PC-3 (cell line): ENCODE data around the gene IRAG1.

Experiments
- EZH2 ChIP-seq: fragments of 300-600 bp; sonication (generic); IDR thresholded peaks from one replicate; pipeline ENCODE4 v1.6.1; 2017; ENCODE audit warnings: antibody characterized with exemption, mild to moderate bottlenecking, low read length; ENCODE audit not compliant: unreplicated experiment
- TF ChIP-seq, protein P1 (sequence below): fragments of 300-600 bp; sonication (generic); conservative IDR thresholded peaks from 2 replicates; pipeline ENCODE4 v1.5.1; 2017; ENCODE audit warnings: antibody characterized with exemption, low read depth, mild to moderate bottlenecking, low read length

DNA sequence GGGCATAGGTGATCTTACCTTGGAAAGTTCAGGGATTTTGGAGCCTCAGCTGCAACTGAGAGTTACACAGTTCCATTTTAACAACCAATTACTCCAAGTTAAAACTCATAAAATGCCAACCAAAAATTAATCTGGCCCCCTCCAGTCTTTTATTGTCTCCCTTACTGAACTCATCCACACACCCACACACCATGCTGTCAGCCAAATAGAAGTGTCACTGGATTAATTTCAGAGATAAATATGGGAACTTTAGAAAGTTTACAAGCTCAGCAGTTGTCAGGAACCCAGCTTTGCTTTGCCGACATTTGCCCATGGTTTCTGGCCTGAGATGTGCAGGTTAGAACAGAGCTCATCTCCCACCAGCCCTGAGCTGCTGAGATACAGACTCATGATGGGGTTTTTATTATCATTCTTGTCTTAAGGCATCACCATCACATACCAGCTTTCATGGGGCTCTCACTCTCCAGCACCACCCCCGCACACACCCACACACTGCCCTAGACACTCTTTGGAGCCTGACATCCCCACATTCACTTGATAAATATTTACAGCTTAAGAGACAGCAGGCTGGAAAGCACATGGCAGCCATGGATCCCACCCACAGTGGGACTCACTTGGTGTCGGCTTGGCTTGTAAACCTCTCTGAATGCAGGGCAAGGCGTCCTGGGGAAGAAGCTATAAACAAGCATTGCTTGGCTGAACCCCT lies 33.7 kb upstream of the IRAG1 start:
- no peak for TF ChIP-seq EZH2
- TF ChIP-seq, protein P1, sequence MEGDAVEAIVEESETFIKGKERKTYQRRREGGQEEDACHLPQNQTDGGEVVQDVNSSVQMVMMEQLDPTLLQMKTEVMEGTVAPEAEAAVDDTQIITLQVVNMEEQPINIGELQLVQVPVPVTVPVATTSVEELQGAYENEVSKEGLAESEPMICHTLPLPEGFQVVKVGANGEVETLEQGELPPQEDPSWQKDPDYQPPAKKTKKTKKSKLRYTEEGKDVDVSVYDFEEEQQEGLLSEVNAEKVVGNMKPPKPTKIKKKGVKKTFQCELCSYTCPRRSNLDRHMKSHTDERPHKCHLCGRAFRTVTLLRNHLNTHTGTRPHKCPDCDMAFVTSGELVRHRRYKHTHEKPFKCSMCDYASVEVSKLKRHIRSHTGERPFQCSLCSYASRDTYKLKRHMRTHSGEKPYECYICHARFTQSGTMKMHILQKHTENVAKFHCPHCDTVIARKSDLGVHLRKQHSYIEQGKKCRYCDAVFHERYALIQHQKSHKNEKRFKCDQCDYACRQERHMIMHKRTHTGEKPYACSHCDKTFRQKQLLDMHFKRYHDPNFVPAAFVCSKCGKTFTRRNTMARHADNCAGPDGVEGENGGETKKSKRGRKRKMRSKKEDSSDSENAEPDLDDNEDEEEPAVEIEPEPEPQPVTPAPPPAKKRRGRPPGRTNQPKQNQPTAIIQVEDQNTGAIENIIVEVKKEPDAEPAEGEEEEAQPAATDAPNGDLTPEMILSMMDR, result no peak
